Measurements from ENCODE around the gene ERFL. TPM values are rescaled to one million over a fixed set of nuclear protein-coding genes. Genes with fewer than 3 reads are reported as not detected.
"Not testable (repeated sequence)": the region's sequence is repeated elsewhere in the genome, so short reads cannot be mapped to it uniquely, and the experiment has no call there.

The ERFL gene
- total RNA-seq, 1 donor from 2014 or later, result not detected

GRCh38 chr19:41915776-41916414, 12.4 kb downstream of the ERFL start:
- FAIRE-seq (no peak), DNase-seq (ENCODE audit: low spot score in 2 of 2) (no peak)

GRCh38 chr19:41915021-41915775, 13.1 kb downstream of the ERFL start:
- DNase-seq (ENCODE audit: low spot score in 2 of 2), result no peak
- FAIRE-seq, result no peak

- not testable (repeated sequence) for FAIRE-seq; DNase-seq (ENCODE audit: low spot score in 2 of 2)
Observed at GRCh38 chr19:41914424-41914834, 13.8 kb downstream of the ERFL start.

GRCh38 chr19:41913538-41914423, 14.5 kb downstream of the ERFL start:
- no peak for FAIRE-seq
- DNase-seq (ENCODE audit: low spot score in 2 of 2), result no peak

- FAIRE-seq (no peak), DNase-seq (ENCODE audit: low spot score in 2 of 2) (peak in 1 of 2 donors; percentile 59)
Observed at GRCh38 chr19:41912899-41913537, 15.2 kb downstream of the ERFL start.

GRCh38 chr19:41911889-41912731, 16.1 kb downstream of the ERFL start:
- DNase-seq (ENCODE audit: low spot score in 2 of 2), result no peak
- FAIRE-seq, result no peak

- FAIRE-seq (no peak), DNase-seq (ENCODE audit: low spot score in 2 of 2) (no peak)
Observed at GRCh38 chr19:41910992-41911888, 17.0 kb downstream of the ERFL start.

GRCh38 chr19:41910240-41910991, 17.8 kb downstream of the ERFL start:
- FAIRE-seq, result no peak

GRCh38 chr19:41909706-41910105, 18.5 kb downstream of the ERFL start:
- DNase-seq (ENCODE audit: low spot score in 2 of 2) (no peak), FAIRE-seq (no peak)

More at GRCh38 chr19:41910240-41910991, 17.8 kb downstream of the ERFL start:
- no peak for DNase-seq (ENCODE audit: low spot score in 2 of 2)

- DNase-seq (ENCODE audit: low spot score in 2 of 2) (no peak), FAIRE-seq (no peak)
Observed at GRCh38 chr19:41908724-41909464, 19.4 kb downstream of the ERFL start.

GRCh38 chr19:41907994-41908615, 20.1 kb downstream of the ERFL start:
- no peak for DNase-seq (ENCODE audit: low spot score in 2 of 2)
- FAIRE-seq, result no peak

GRCh38 chr19:41906916-41907680, 21.2 kb downstream of the ERFL start:
- no peak for FAIRE-seq
- DNase-seq (ENCODE audit: low spot score in 2 of 2), result no peak

- no peak for FAIRE-seq
- no peak for DNase-seq (ENCODE audit: low spot score in 2 of 2)
Observed at GRCh38 chr19:41906271-41906670, 22.0 kb downstream of the ERFL start.

GRCh38 chr19:41905273-41906002, 22.8 kb downstream of the ERFL start:
- DNase-seq (ENCODE audit: low spot score in 2 of 2) (no peak), FAIRE-seq (no peak)
